Measurements from ENCODE around the gene CHTOP.
"Not testable (repeated sequence)": the region's sequence is repeated elsewhere in the genome, so short reads cannot be mapped to it uniquely, and the experiment has no call there.

The CHTOP gene

GRCh38 chr1:153635872-153636271, 2.0 kb downstream of the CHTOP start:
- no peak for DNase-seq (ENCODE audit: low read depth)

GRCh38 chr1:153636312-153636711, 2.4 kb downstream of the CHTOP start:
- DNase-seq (ENCODE audit: low read depth), result no peak

- DNase-seq (ENCODE audit: low read depth), result no peak
Observed at GRCh38 chr1:153638261-153638660, 4.4 kb downstream of the CHTOP start.

GRCh38 chr1:153639280-153639679, 5.4 kb downstream of the CHTOP start:
- DNase-seq (ENCODE audit: low read depth), result no peak

- DNase-seq (ENCODE audit: low read depth), result not testable (repeated sequence)
Observed at GRCh38 chr1:153640213-153640612, 6.3 kb downstream of the CHTOP start.

- no peak for DNase-seq (ENCODE audit: low read depth)
Observed at GRCh38 chr1:153640861-153641260, 7.0 kb downstream of the CHTOP start.

- DNase-seq (ENCODE audit: low read depth), result no peak
Observed at GRCh38 chr1:153642161-153642560, 8.3 kb downstream of the CHTOP start.

GRCh38 chr1:153643100-153643499, 9.2 kb downstream of the CHTOP start:
- no peak for DNase-seq (ENCODE audit: low read depth)

GRCh38 chr1:153643816-153644215, 9.9 kb downstream of the CHTOP start:
- DNase-seq (ENCODE audit: low read depth), result no peak

GRCh38 chr1:153646672-153647345, 12.9 kb downstream of the CHTOP start:
- DNase-seq (ENCODE audit: low read depth), result no peak

- no peak for DNase-seq (ENCODE audit: low read depth)
Observed at GRCh38 chr1:153647346-153647714, 13.5 kb downstream of the CHTOP start.

- no peak for DNase-seq (ENCODE audit: low read depth)
Observed at GRCh38 chr1:153648000-153648643, 14.3 kb downstream of the CHTOP start.

GRCh38 chr1:153649137-153649862, 15.4 kb downstream of the CHTOP start:
- DNase-seq (ENCODE audit: low read depth), result no peak

- DNase-seq (ENCODE audit: low read depth), result no peak
Observed at GRCh38 chr1:153649863-153650235, 16.0 kb downstream of the CHTOP start.

- DNase-seq (ENCODE audit: low read depth), result no peak
Observed at GRCh38 chr1:153651771-153652170, 17.9 kb downstream of the CHTOP start.

- DNase-seq (ENCODE audit: low read depth), result peak; percentile 66
Observed at GRCh38 chr1:153652805-153653500, 19.1 kb downstream of the CHTOP start.

- DNase-seq (ENCODE audit: low read depth), result no peak
Observed at GRCh38 chr1:153655333-153655732, 21.5 kb downstream of the CHTOP start.

- peak; percentile 86 for DNase-seq (ENCODE audit: low read depth)
Observed at GRCh38 chr1:153658400-153659174, 24.7 kb downstream of the CHTOP start, which contains the start of gene SNAPIN. SNAPIN (plus strand) TSS chr1:153658703; CDS start chr1:153658744, 41 bp downstream.

GRCh38 chr1:153659175-153659534, 25.3 kb downstream of the CHTOP start:
- no peak for DNase-seq (ENCODE audit: low read depth)

- no peak for DNase-seq (ENCODE audit: low read depth)
Observed at GRCh38 chr1:153659656-153660055, 25.8 kb downstream of the CHTOP start.

- no peak for DNase-seq (ENCODE audit: low read depth)
Observed at GRCh38 chr1:153661111-153661708, 27.3 kb downstream of the CHTOP start.

All from iris pigment epithelial cell (primary cell).